HUES48 (cell line): Measurements from ENCODE around the gene NEGR1.
"Not testable (repeated sequence)": the region's sequence is repeated elsewhere in the genome, so short reads cannot be mapped to it uniquely, and the experiment has no call there.

Source experiments
- H3K27ac ChIP-seq: one replicate; pipeline ENCODE4 v1.7.0; 2013; ENCODE audit warnings: low read depth, low read length, inconsistent platforms
- H3K27me3 ChIP-seq: 2 replicates; pipeline ENCODE4 v1.6.1; 2013; ENCODE audit warnings: mild to moderate bottlenecking, low read length; ENCODE audit not compliant: control insufficient read depth, insufficient read depth
- H3K36me3 ChIP-seq: 2 replicates; pipeline ENCODE4 v1.6.1; 2013; ENCODE audit warnings: low read length; ENCODE audit not compliant: control insufficient read depth, insufficient read depth
- H3K4me1 ChIP-seq: 2 replicates; pipeline ENCODE4 v1.6.1; 2013; ENCODE audit warnings: mild to moderate bottlenecking, low read length; ENCODE audit not compliant: control insufficient read depth, insufficient read depth
- H3K4me3 ChIP-seq: 2 replicates; pipeline ENCODE4 v1.5.1; 2013; ENCODE audit warnings: mild to moderate bottlenecking, low read depth, low read length
- H3K9ac ChIP-seq: 2 replicates; pipeline ENCODE4 v1.6.1; 2013; ENCODE audit warnings: mild to moderate bottlenecking, low read depth, low read length, moderate library complexity
- H3K9me3 ChIP-seq: 2 replicates; pipeline ENCODE4 v1.6.1; 2013; ENCODE audit warnings: low read length; ENCODE audit not compliant: control insufficient read depth, insufficient read depth

The NEGR1 gene

GRCh38 chr1:72235931-72236330, 46.4 kb downstream of the NEGR1 start:
- not testable (repeated sequence) for H3K4me3 ChIP-seq, H3K9ac ChIP-seq, H3K27ac ChIP-seq, H3K9me3 ChIP-seq, H3K4me1 ChIP-seq, H3K36me3 ChIP-seq, H3K27me3 ChIP-seq

- Histone ChIP-seq H3K4me3 (no peak overlapping the region), H3K4me1 (no peaks in the 10 kb centered on the region), H3K9ac (no peak overlapping the region), H3K27me3 (no peaks in the 10 kb centered on the region), H3K27ac (no peak overlapping the region), H3K9me3 (no peaks in the 10 kb centered on the region), H3K36me3 (no peaks in the 10 kb centered on the region)
These were observed 47.3 kb downstream of the NEGR1 start for GRCh38 chr1:72235062-72235461.

- H3K36me3 ChIP-seq, result no peaks in the 10 kb centered on the region
- H3K27me3 ChIP-seq, result no peaks in the 10 kb centered on the region
- H3K4me3 ChIP-seq, result no peak overlapping the region
- no peak overlapping the region for H3K9ac ChIP-seq
- H3K27ac ChIP-seq, result no peak overlapping the region
- no peaks in the 10 kb centered on the region for H3K9me3 ChIP-seq
- no peaks in the 10 kb centered on the region for H3K4me1 ChIP-seq
These were observed 51.6 kb downstream of the NEGR1 start for GRCh38 chr1:72230746-72231145.

GRCh38 chr1:72229893-72230292, 52.4 kb downstream of the NEGR1 start:
- H3K9ac ChIP-seq, result no peak overlapping the region
- H3K27ac ChIP-seq, result no peak overlapping the region
- no peak overlapping the region for H3K4me3 ChIP-seq
- no peaks in the 10 kb centered on the region for H3K9me3 ChIP-seq
- no peaks in the 10 kb centered on the region for H3K36me3 ChIP-seq
- no peaks in the 10 kb centered on the region for H3K4me1 ChIP-seq
- no peaks in the 10 kb centered on the region for H3K27me3 ChIP-seq

- no peaks in the 10 kb centered on the region for H3K4me1 ChIP-seq
- H3K27me3 ChIP-seq, result no peaks in the 10 kb centered on the region
- H3K27ac ChIP-seq, result no peak overlapping the region
- no peaks in the 10 kb centered on the region for H3K9me3 ChIP-seq
- H3K36me3 ChIP-seq, result no peaks in the 10 kb centered on the region
- H3K9ac ChIP-seq, result no peak overlapping the region
- H3K4me3 ChIP-seq, result no peak overlapping the region
These were observed 54.7 kb downstream of the NEGR1 start for GRCh38 chr1:72227667-72228066.

- no peaks in the 10 kb centered on the region for H3K27me3 ChIP-seq
- no peak overlapping the region for H3K9ac ChIP-seq
- H3K27ac ChIP-seq, result no peak overlapping the region
- no peaks in the 10 kb centered on the region for H3K9me3 ChIP-seq
- no peak overlapping the region for H3K4me3 ChIP-seq
- no peaks in the 10 kb centered on the region for H3K36me3 ChIP-seq
- H3K4me1 ChIP-seq, result no peaks in the 10 kb centered on the region
These were observed 57.8 kb downstream of the NEGR1 start for GRCh38 chr1:72224506-72224905.

GRCh38 chr1:72221811-72222210, 60.5 kb downstream of the NEGR1 start:
- H3K27ac ChIP-seq, result no peak overlapping the region
- no peaks in the 10 kb centered on the region for H3K27me3 ChIP-seq
- H3K9ac ChIP-seq, result no peak overlapping the region
- H3K4me1 ChIP-seq, result no peaks in the 10 kb centered on the region
- no peaks in the 10 kb centered on the region for H3K9me3 ChIP-seq
- no peak overlapping the region for H3K4me3 ChIP-seq
- H3K36me3 ChIP-seq, result no peaks in the 10 kb centered on the region

GRCh38 chr1:72218141-72218739, 64.1 kb downstream of the NEGR1 start:
- Histone ChIP-seq H3K9me3 (no peaks in the 10 kb centered on the region), H3K9ac (no peak overlapping the region), H3K27me3 (no peaks in the 10 kb centered on the region), H3K36me3 (no peaks in the 10 kb centered on the region), H3K27ac (no peak overlapping the region), H3K4me3 (no peak overlapping the region), H3K4me1 (no peaks in the 10 kb centered on the region)

GRCh38 chr1:72207059-72207458, 75.3 kb downstream of the NEGR1 start:
- no peaks in the 10 kb centered on the region for H3K36me3 ChIP-seq
- H3K4me1 ChIP-seq, result no peaks in the 10 kb centered on the region
- no peak overlapping the region for H3K4me3 ChIP-seq
- H3K9ac ChIP-seq, result no peak overlapping the region
- H3K27me3 ChIP-seq, result no peaks in the 10 kb centered on the region
- no peaks in the 10 kb centered on the region for H3K9me3 ChIP-seq
- no peak overlapping the region for H3K27ac ChIP-seq

- H3K4me3 ChIP-seq, result no peak overlapping the region
- no peaks in the 10 kb centered on the region for H3K4me1 ChIP-seq
- no peaks in the 10 kb centered on the region for H3K27me3 ChIP-seq
- H3K36me3 ChIP-seq, result no peaks in the 10 kb centered on the region
- no peak overlapping the region for H3K9ac ChIP-seq
- no peak overlapping the region for H3K27ac ChIP-seq
- H3K9me3 ChIP-seq, result no peaks in the 10 kb centered on the region
These were observed 79.6 kb downstream of the NEGR1 start for GRCh38 chr1:72202761-72203160.

- H3K9ac ChIP-seq, result no peak overlapping the region
- H3K4me3 ChIP-seq, result no peak overlapping the region
- H3K4me1 ChIP-seq, result no peaks in the 10 kb centered on the region
These were observed 84.6 kb downstream of the NEGR1 start for GRCh38 chr1:72197786-72198185.

More at GRCh38 chr1:72197786-72198185, 84.6 kb downstream of the NEGR1 start:
- Histone ChIP-seq H3K36me3 (no peaks in the 10 kb centered on the region), H3K27me3 (no peaks in the 10 kb centered on the region), H3K9me3 (no peaks in the 10 kb centered on the region), H3K27ac (no peak overlapping the region)
